Uterus (tissue), 4 donors: ENCODE results near the gene HEY2. TPM values are rescaled to one million over a fixed set of nuclear protein-coding genes. Genes with fewer than 3 reads are reported as not detected.
"Not testable (repeated sequence)": the region's sequence is repeated elsewhere in the genome, so short reads cannot be mapped to it uniquely, and the experiment has no call there.

Source experiments
- DNase-seq, 2 donors: peaks; one replicate each; pipeline ENCODE4 v3.0.0-alpha.2; 2019 to 2020
- H3K27ac ChIP-seq, 2 donors: fragments of 200-600 bp; sonication (generic); 1 replicate in 1 of 2; 2 replicates in 1 of 2; pipeline ENCODE4 v1.5.1; 2016 to 2018
- H3K27me3 ChIP-seq, 2 donors: fragments of 200-600 bp; sonication (generic); one replicate each; pipeline ENCODE4 v1.5.1; 2018 to 2019; ENCODE audit warnings: control low read depth in 1 of 2
- H3K36me3 ChIP-seq, 2 donors: fragments of 200-600 bp; sonication (generic); one replicate each; pipeline ENCODE4 v1.5.1; 2019; ENCODE audit warnings: control low read depth in 1 of 2
- H3K4me1 ChIP-seq, 2 donors: fragments of 200-600 bp; sonication (generic); one replicate each; pipeline ENCODE4 v1.5.1; 2018 to 2019; ENCODE audit warnings: control low read depth in 1 of 2
- H3K4me3 ChIP-seq, 2 donors: fragments of 200-600 bp; sonication (generic); 1 replicate in 1 of 2; 2 replicates in 1 of 2; pipeline ENCODE4 v1.5.1; 2018 to 2019; ENCODE audit warnings: mild to moderate bottlenecking in 1 of 2
- H3K9me3 ChIP-seq, 2 donors: fragments of 200-600 bp; sonication (generic); one replicate each; pipeline ENCODE4 v1.5.1; 2019; ENCODE audit warnings: control low read depth in 1 of 2
- CTCF ChIP-seq, 4 experiments: fragments of 200-600 bp in 2 of 4; fragments of 450-650 bp in 2 of 4; sonication (generic) in 2 of 4; IDR thresholded peaks; one replicate each; pipeline ENCODE4 v1.5.1; 2016 to 2019; ENCODE audit warnings: antibody characterized with exemption in 4 of 4, mild to moderate bottlenecking in 2 of 4, moderate library complexity in 1 of 4
- POLR2A ChIP-seq, 2 donors: fragments of 450-650 bp; IDR thresholded peaks; one replicate each; pipeline ENCODE4 v1.6.1; 2016; ENCODE audit warnings: antibody characterized with exemption in 2 of 2, mild to moderate bottlenecking in 1 of 2, moderate library complexity in 1 of 2
- intact Hi-C: fragments of 100-400 bp; cut with DNase I; formaldehyde crosslinking; loops from one replicate; pipeline ENCODE4 v1.15.1; 2023; ENCODE audit warnings: low total_unique reads
- total RNA-seq, 4 donors: library from RNA; depleted of rRNA in 3 of 4; stranded (reverse); fragments of >200 nt in 3 of 4; gene quantifications; one replicate each; pipeline versions ENCODE4 v1.1.0 to v1.2.4, GENCODE V29; 2014 to 2023
- donor health status: DM: yes; HTN: yes; CAD: no.

The HEY2 gene
- total RNA-seq, 4 donors from 2014 or later: under 0.01 to 9.3 (median 6.9) TPM

GRCh38 chr6:125798734-125799508 lies 49.5 kb downstream of the HEY2 start:
- no peak overlapping the region for H3K27ac ChIP-seq

GRCh38 chr6:125802383-125802782 lies 53.0 kb downstream of the HEY2 start:
- no peaks in the 10 kb centered on the region for H3K9me3 ChIP-seq
- TF ChIP-seq CTCF (IDR thresholded peaks at IDR 0.05) (no peak), POLR2A (IDR thresholded peaks at IDR 0.05) (no peak)
- intact Hi-C loops: no loop called here
- H3K27me3 ChIP-seq: no peaks in the 10 kb centered on the region
- no peaks in the 10 kb centered on the region for H3K4me1 ChIP-seq
- no peaks in the 10 kb centered on the region for H3K36me3 ChIP-seq
- no peak overlapping the region for H3K4me3 ChIP-seq
- DNase-seq: no peak
- H3K27ac ChIP-seq: peak overlapping the region in 1 of 2 donors; percentile 14

More at GRCh38 chr6:125798734-125799508, 49.5 kb downstream of the HEY2 start:
- intact Hi-C loops: no loop called here
- Histone ChIP-seq H3K36me3 (no peaks in the 10 kb centered on the region), H3K9me3 (no peaks in the 10 kb centered on the region), H3K4me1 (no peaks in the 10 kb centered on the region), H3K27me3 (no peaks in the 10 kb centered on the region), H3K4me3 (no peak overlapping the region)
- TF ChIP-seq CTCF (IDR thresholded peaks at IDR 0.05) (no peak), POLR2A (IDR thresholded peaks at IDR 0.05) (no peak)
- DNase-seq: no peak

GRCh38 chr6:125802943-125803377 lies 53.5 kb downstream of the HEY2 start:
- H3K9me3 ChIP-seq: no peaks in the 10 kb centered on the region

GRCh38 chr6:125804264-125804663 lies 54.8 kb downstream of the HEY2 start:
- Histone ChIP-seq H3K36me3 (no peaks in the 10 kb centered on the region), H3K4me3 (no peak overlapping the region), H3K9me3 (no peaks in the 10 kb centered on the region), H3K27ac (no peak overlapping the region), H3K4me1 (no peaks in the 10 kb centered on the region), H3K27me3 (no peaks in the 10 kb centered on the region)
- DNase-seq: no peak
- intact Hi-C loops: no loop called here
- no peak for TF ChIP-seq CTCF (IDR thresholded peaks at IDR 0.05)

More at GRCh38 chr6:125802943-125803377, 53.5 kb downstream of the HEY2 start:
- H3K36me3 ChIP-seq: no peaks in the 10 kb centered on the region
- H3K27me3 ChIP-seq: no peaks in the 10 kb centered on the region
- TF ChIP-seq CTCF (IDR thresholded peaks at IDR 0.05) (no peak), POLR2A (IDR thresholded peaks at IDR 0.05) (no peak)
- H3K4me1 ChIP-seq: no peaks in the 10 kb centered on the region
- peak overlapping the region in 1 of 2 donors; percentile 14 for H3K27ac ChIP-seq
- no peak overlapping the region for H3K4me3 ChIP-seq
- intact Hi-C loops: no loop called here
- DNase-seq: no peak

- intact Hi-C loops, H3K36me3 ChIP-seq, H3K27ac ChIP-seq, DNase-seq, H3K4me3 ChIP-seq, H3K9me3 ChIP-seq, H3K27me3 ChIP-seq, H3K4me1 ChIP-seq: not testable (repeated sequence)
These were observed 55.5 kb downstream of the HEY2 start for GRCh38 chr6:125804866-125805425.
